Transverse colon (tissue), 4 donors: ENCODE results near the gene SPAG4. TPM values are rescaled to one million over a fixed set of nuclear protein-coding genes. Genes with fewer than 3 reads are reported as not detected.

Source experiments
- DNase-seq: peaks from one replicate; pipeline ENCODE4 v3.0.0-alpha.2; 2019
- H3K27ac ChIP-seq, 4 donors: fragments of 200-600 bp; sonication (generic); 2 replicates each; pipeline ENCODE4 v1.5.1; 2016 to 2018; ENCODE audit warnings: inconsistent platforms in 4 of 4
- H3K27me3 ChIP-seq: fragments of 200-600 bp; sonication (generic); 2 replicates; pipeline ENCODE4 v1.5.1; 2017; ENCODE audit warnings: inconsistent platforms
- H3K36me3 ChIP-seq, 4 donors: fragments of 200-600 bp; sonication (generic); 2 replicates each; pipeline ENCODE4 v1.5.1; 2017 to 2019; ENCODE audit warnings: inconsistent platforms in 4 of 4
- H3K4me1 ChIP-seq, 4 donors: fragments of 200-600 bp; sonication (generic); 2 replicates each; pipeline ENCODE4 v1.5.1; 2017 to 2020; ENCODE audit warnings: inconsistent platforms in 4 of 4
- H3K4me3 ChIP-seq, 4 donors: fragments of 200-600 bp; sonication (generic); 1 replicate in 1 of 4; 2 replicates in 3 of 4; pipeline versions ENCODE4 v1.5.1 to v1.6.1; 2017 to 2019; ENCODE audit warnings: inconsistent platforms in 4 of 4
- H3K9me3 ChIP-seq, 2 donors: fragments of 200-600 bp; sonication (generic); 2 replicates each; pipeline ENCODE4 v1.5.1; 2017 to 2019; ENCODE audit warnings: inconsistent platforms in 2 of 2
- EP300 ChIP-seq: sonication (generic); formaldehyde crosslinking; IDR thresholded peaks from one replicate; pipeline ENCODE4 v1.6.1; 2017; ENCODE audit warnings: antibody characterized with exemption, low read depth
- POLR2A ChIP-seq: fragments of 450-650 bp; IDR thresholded peaks from one replicate; pipeline ENCODE4 v1.6.1; 2016; ENCODE audit warnings: antibody characterized with exemption, mild to moderate bottlenecking, moderate library complexity
- POLR2AphosphoS5 ChIP-seq, 3 donors: sonication (generic); formaldehyde crosslinking; IDR thresholded peaks; one replicate each; pipeline ENCODE4 v1.6.1; 2016; ENCODE audit warnings: antibody characterized with exemption in 3 of 3
- WGBS, 2 donors: methylation state at CpG; one replicate each; pipeline ENCODE4 v1.1.5; 2018; ENCODE audit warnings: low coverage in 1 of 2; 5-methylcytosine and 5-hydroxymethylcytosine counted together
- in situ Hi-C, 4 donors: fragments of 200-750 bp; cut with MboI; loops; one replicate each; pipeline versions ENCODE4 v1.15.0 to v1.15.1; 2017; ENCODE audit warnings: low sequenced_read_pairs in 3 of 4, low pct_ligation_motif_present in 1 of 4, low pct_unique_long_range_greater_than_20kb in 1 of 4
- intact Hi-C: fragments of 100-400 bp; cut with DNase I; formaldehyde crosslinking; loops from one replicate; pipeline ENCODE4 v1.15.1; 2023; ENCODE audit warnings: low total_unique reads
- total RNA-seq, 4 donors: library from RNA; depleted of rRNA; stranded (reverse); fragments of >200 nt; gene quantifications; one replicate each; pipeline ENCODE4 v1.1.0, GENCODE V29; 2016
- TF ChIP-seq, protein P1 (sequence below), 5 experiments: fragments of 200-600 bp in 3 of 5; fragments of 450-650 bp in 2 of 5; sonication (generic) in 3 of 5; IDR thresholded peaks; 1 replicate in 2 of 5; 2 replicates in 3 of 5; pipeline ENCODE4 v1.5.1; 2016 to 2017; ENCODE audit warnings: antibody characterized with exemption in 5 of 5, inconsistent platforms in 3 of 5, mild to moderate bottlenecking in 2 of 5, moderate library complexity in 1 of 5

SPAG4 gene
- total RNA-seq, 4 donors from 2014 or later: 3.3 to 17.5 TPM; not detected in 2

GRCh38 chr20:35607003-35607735 lies 8.5 kb upstream of the SPAG4 start:
- no peak overlapping the region for H3K4me3 ChIP-seq
- no peaks in the 10 kb centered on the region for H3K36me3 ChIP-seq
- TF ChIP-seq POLR2AphosphoS5 (IDR thresholded peaks at IDR 0.05): peak in 1 of 3 donors; percentile 21
- TF ChIP-seq, protein P1, sequence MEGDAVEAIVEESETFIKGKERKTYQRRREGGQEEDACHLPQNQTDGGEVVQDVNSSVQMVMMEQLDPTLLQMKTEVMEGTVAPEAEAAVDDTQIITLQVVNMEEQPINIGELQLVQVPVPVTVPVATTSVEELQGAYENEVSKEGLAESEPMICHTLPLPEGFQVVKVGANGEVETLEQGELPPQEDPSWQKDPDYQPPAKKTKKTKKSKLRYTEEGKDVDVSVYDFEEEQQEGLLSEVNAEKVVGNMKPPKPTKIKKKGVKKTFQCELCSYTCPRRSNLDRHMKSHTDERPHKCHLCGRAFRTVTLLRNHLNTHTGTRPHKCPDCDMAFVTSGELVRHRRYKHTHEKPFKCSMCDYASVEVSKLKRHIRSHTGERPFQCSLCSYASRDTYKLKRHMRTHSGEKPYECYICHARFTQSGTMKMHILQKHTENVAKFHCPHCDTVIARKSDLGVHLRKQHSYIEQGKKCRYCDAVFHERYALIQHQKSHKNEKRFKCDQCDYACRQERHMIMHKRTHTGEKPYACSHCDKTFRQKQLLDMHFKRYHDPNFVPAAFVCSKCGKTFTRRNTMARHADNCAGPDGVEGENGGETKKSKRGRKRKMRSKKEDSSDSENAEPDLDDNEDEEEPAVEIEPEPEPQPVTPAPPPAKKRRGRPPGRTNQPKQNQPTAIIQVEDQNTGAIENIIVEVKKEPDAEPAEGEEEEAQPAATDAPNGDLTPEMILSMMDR (IDR thresholded peaks at IDR 0.05): no peak
- H3K27ac ChIP-seq: peak overlapping the region in 2 of 4 donors; percentile 47 to 55
- H3K4me1 ChIP-seq: no peaks in the 10 kb centered on the region
- DNase-seq: peak; percentile 56
- in situ Hi-C loops: no loop called here
- intact Hi-C loops: loop anchor here (10.0 kb wide), 1 partner anchor 88 kb away; the partner anchor contains the start of genes NFS1 and ROMO1
- H3K9me3 ChIP-seq: no peaks in the 10 kb centered on the region
- no peaks in the 10 kb centered on the region for H3K27me3 ChIP-seq
- 71 to 83% methylated on average over 1 to 14 of the region's 14 CpGs for WGBS, 2 donors

- intact Hi-C loops: no loop called here
- peaks cover 0 to 15% (median 8%) of the 10 kb centered on the region in 4 donors for H3K4me1 ChIP-seq
These were observed 4.7 kb upstream of the SPAG4 start for GRCh38 chr20:35610833-35611427.

DNA sequence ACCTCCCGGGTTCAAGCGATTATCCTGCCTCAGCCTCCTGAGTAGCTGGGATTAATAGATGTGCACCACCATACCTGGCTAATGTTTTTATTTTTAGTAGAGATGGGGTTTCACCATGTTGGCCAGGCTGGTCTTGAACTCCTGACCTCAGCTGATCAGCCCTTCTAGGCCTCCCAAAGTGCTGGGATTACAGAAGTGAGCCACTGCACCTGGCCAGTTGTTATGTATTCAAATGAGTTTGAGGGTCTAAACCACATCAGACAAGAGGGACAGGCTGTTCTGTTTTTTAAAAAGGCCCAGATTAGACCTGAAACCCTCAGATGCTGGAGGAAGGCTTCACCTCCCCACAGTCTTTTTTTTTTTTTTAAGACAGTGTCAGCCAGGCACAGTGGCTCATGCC lies 4.1 kb upstream of the SPAG4 start:
- Histone ChIP-seq H3K4me1 (peaks cover 0 to 15% (median 9%) of the 10 kb centered on the region in 4 donors), H3K27ac (peak overlapping the region in 1 of 4 donors; percentile 65), H3K4me3 (no peak overlapping the region), H3K27me3 (no peaks in the 10 kb centered on the region), H3K9me3 (no peaks in the 10 kb centered on the region), H3K36me3 (no peaks in the 10 kb centered on the region)
- TF ChIP-seq POLR2A: no peak
- TF ChIP-seq, protein P1 (IDR thresholded peaks at IDR 0.05): no peak
- no peak for TF ChIP-seq POLR2AphosphoS5 (IDR thresholded peaks at IDR 0.05)
- TF ChIP-seq EP300: no peak
- 93% methylated on average over 2 of the region's 2 CpGs; no CpG with 5 or more reads in 1 of the 2 donors for WGBS, 2 donors
- in situ Hi-C loops: no loop called here
- intact Hi-C loops: no loop called here
- no peak for DNase-seq

More at GRCh38 chr20:35610833-35611427, 4.7 kb upstream of the SPAG4 start:
- Histone ChIP-seq H3K27me3 (no peaks in the 10 kb centered on the region), H3K27ac (peak overlapping the region in 1 of 4 donors; percentile 65), H3K36me3 (no peaks in the 10 kb centered on the region), H3K4me3 (no peak overlapping the region), H3K9me3 (no peaks in the 10 kb centered on the region)
- WGBS, 2 donors: 88 to 93% methylated on average over 3 to 9 of the region's 9 CpGs
- no peak for TF ChIP-seq POLR2AphosphoS5 (IDR thresholded peaks at IDR 0.05)
- in situ Hi-C loops: no loop called here
- DNase-seq: no peak

- TF ChIP-seq, protein P1 (IDR thresholded peaks at IDR 0.05): peak in 1 of 5 experiments; percentile 18
- peak; percentile 41 for TF ChIP-seq POLR2A
- TF ChIP-seq POLR2AphosphoS5 (IDR thresholded peaks at IDR 0.05): peak; percentile 59 to 76 (median 70)
- no peak for TF ChIP-seq EP300
- no peaks in the 10 kb centered on the region for H3K9me3 ChIP-seq
- peak; percentile 93 for DNase-seq
- no peaks in the 10 kb centered on the region for H3K36me3 ChIP-seq
- intact Hi-C loops: loop anchor here (2.0 kb wide), 1 partner anchor 48 kb away; the partner anchor contains the start of genes CPNE1 and RBM12
- in situ Hi-C loops: no loop called here
- peak overlapping the region; percentile 90 to 98 (median 96) for H3K27ac ChIP-seq
- no peaks in the 10 kb centered on the region for H3K27me3 ChIP-seq
- 0 to 3% methylated on average over 3 to 57 of the region's 57 CpGs for WGBS, 2 donors
- peak overlapping the region; percentile 44 to 64 (median 50) for H3K4me3 ChIP-seq
- peaks cover 12 to 47% (median 37%) of the 10 kb centered on the region in 4 donors for H3K4me1 ChIP-seq
These were observed 1.1 kb downstream of the SPAG4 start for GRCh38 chr20:35616465-35617396.
